Measurements from ENCODE around the gene SUSD4. TPM values are rescaled to one million over a fixed set of nuclear protein-coding genes. Genes with fewer than 3 reads are reported as not detected.

SUSD4 gene
- total RNA-seq, 1 donor from 2014 or later = 0.84 TPM

- no peak for DNase-seq (ENCODE audit: low read depth)
- H3K36me3 ChIP-seq (ENCODE audit: control insufficient read depth, insufficient read depth, low read length) = no peaks in the 10 kb centered on the region
- H3K27me3 ChIP-seq (ENCODE audit: control insufficient read depth, insufficient read depth, low read length) = no peaks in the 10 kb centered on the region
- no peak for TF ChIP-seq CTCF (IDR thresholded peaks at IDR 0.05; ENCODE audit: insufficient read depth, low read length, poor library complexity, severe bottlenecking)
- H3K4me3 ChIP-seq (ENCODE audit: low read depth, low read length) = no peak overlapping the region
These were observed 24.1 kb downstream of the SUSD4 start for GRCh38 chr1:223339861-223340260.

GRCh38 chr1:223338811-223339746 is 24.9 kb downstream of the SUSD4 start:
- Histone ChIP-seq H3K4me3 (ENCODE audit: low read depth, low read length) (no peak overlapping the region), H3K36me3 (ENCODE audit: control insufficient read depth, insufficient read depth, low read length) (no peaks in the 10 kb centered on the region), H3K27me3 (ENCODE audit: control insufficient read depth, insufficient read depth, low read length) (no peaks in the 10 kb centered on the region)
- TF ChIP-seq CTCF (IDR thresholded peaks at IDR 0.05; ENCODE audit: insufficient read depth, low read length, poor library complexity, severe bottlenecking) = no peak
- DNase-seq (ENCODE audit: low read depth) = no peak

- no peak for TF ChIP-seq CTCF (IDR thresholded peaks at IDR 0.05; ENCODE audit: insufficient read depth, low read length, poor library complexity, severe bottlenecking)
- Histone ChIP-seq H3K36me3 (ENCODE audit: control insufficient read depth, insufficient read depth, low read length) (no peaks in the 10 kb centered on the region), H3K4me3 (ENCODE audit: low read depth, low read length) (no peak overlapping the region), H3K27me3 (ENCODE audit: control insufficient read depth, insufficient read depth, low read length) (no peaks in the 10 kb centered on the region)
- no peak for DNase-seq (ENCODE audit: low read depth)
These were observed 26.7 kb downstream of the SUSD4 start for GRCh38 chr1:223337174-223337869.

- Histone ChIP-seq H3K27me3 (ENCODE audit: control insufficient read depth, insufficient read depth, low read length) (no peaks in the 10 kb centered on the region), H3K36me3 (ENCODE audit: control insufficient read depth, insufficient read depth, low read length) (no peaks in the 10 kb centered on the region), H3K4me3 (ENCODE audit: low read depth, low read length) (no peak overlapping the region)
- DNase-seq (ENCODE audit: low read depth) = no peak
- TF ChIP-seq CTCF (IDR thresholded peaks at IDR 0.05; ENCODE audit: insufficient read depth, low read length, poor library complexity, severe bottlenecking) = no peak
These were observed 29.8 kb downstream of the SUSD4 start for GRCh38 chr1:223334156-223334555.

- TF ChIP-seq CTCF (IDR thresholded peaks at IDR 0.05; ENCODE audit: insufficient read depth, low read length, poor library complexity, severe bottlenecking) = no peak
- no peaks in the 10 kb centered on the region for H3K27me3 ChIP-seq (ENCODE audit: control insufficient read depth, insufficient read depth, low read length)
- no peaks in the 10 kb centered on the region for H3K36me3 ChIP-seq (ENCODE audit: control insufficient read depth, insufficient read depth, low read length)
- no peak for DNase-seq (ENCODE audit: low read depth)
- H3K4me3 ChIP-seq (ENCODE audit: low read depth, low read length) = no peak overlapping the region
These were observed 31.0 kb downstream of the SUSD4 start for GRCh38 chr1:223332997-223333396.
